Keratinocyte (primary cell): ENCODE results near the gene PRIMA1. TPM values are rescaled to one million over a fixed set of nuclear protein-coding genes. Genes with fewer than 3 reads are reported as not detected.

ENCODE experiments used
- DNase-seq: peaks from one replicate; pipeline ENCODE4 v3.0.0-alpha.2; 2011; ENCODE audit warnings: low read depth, missing footprints, low spot score
- FAIRE-seq: peaks from 2 replicates; lab custom pipeline; 2011; peaks lifted over from hg19 to GRCh38; lab: Jason Lieb, UNC
- H2AFZ ChIP-seq: 2 replicates; pipeline ENCODE4 v1.6.0; 2012; ENCODE audit warnings: low read length, control low read depth, inconsistent platforms; ENCODE audit not compliant: control insufficient read depth
- H3K27ac ChIP-seq: 2 replicates; pipeline ENCODE4 v1.5.1; 2011; ENCODE audit warnings: low read length; ENCODE audit not compliant: control insufficient read depth, insufficient read depth
- H3K27me3 ChIP-seq: 3 replicates; pipeline ENCODE4 v1.6.0; 2011; ENCODE audit warnings: low read length; ENCODE audit not compliant: control insufficient read depth, insufficient read depth; ENCODE audit errors: extremely low read depth
- H3K36me3 ChIP-seq, 2 experiments: 2 replicates in 1 of 2; 3 replicates in 1 of 2; pipeline ENCODE4 v1.5.1; 2011; ENCODE audit warnings: low read length in 2 of 2, mild to moderate bottlenecking in 1 of 2; ENCODE audit not compliant: control insufficient read depth in 2 of 2, insufficient read depth in 2 of 2; ENCODE audit errors: extremely low read depth in 1 of 2
- H3K4me1 ChIP-seq: 3 replicates; pipeline ENCODE4 v1.5.1; 2011; ENCODE audit warnings: low read length; ENCODE audit not compliant: control insufficient read depth, insufficient read depth; ENCODE audit errors: extremely low read depth
- H3K4me2 ChIP-seq: 3 replicates; pipeline ENCODE4 v1.6.0; 2011; ENCODE audit warnings: low read depth, low read length; ENCODE audit not compliant: control insufficient read depth, insufficient read depth; ENCODE audit errors: extremely low read depth
- H3K4me3 ChIP-seq, 3 experiments: fragments of 200-600 bp in 1 of 3; sonication (generic) in 1 of 3; 2 replicates in 2 of 3; 3 replicates in 1 of 3; pipeline ENCODE4 v1.5.1; 2011 to 2016; ENCODE audit warnings: low read length in 3 of 3, mild to moderate bottlenecking in 3 of 3, control low read depth in 2 of 3, inconsistent platforms in 1 of 3, low read depth in 1 of 3, mixed read lengths in 1 of 3, mixed run types in 1 of 3, moderate library complexity in 1 of 3; ENCODE audit not compliant: control insufficient read depth in 2 of 3, insufficient read depth in 2 of 3; ENCODE audit errors: extremely low read depth in 1 of 3
- H3K79me2 ChIP-seq: 2 replicates; pipeline ENCODE4 v1.6.0; 2012; ENCODE audit warnings: low read length; ENCODE audit not compliant: control insufficient read depth, insufficient read depth
- H3K9ac ChIP-seq: 3 replicates; pipeline ENCODE4 v1.6.0; 2011; ENCODE audit warnings: low read length; ENCODE audit not compliant: control insufficient read depth, insufficient read depth; ENCODE audit errors: extremely low read depth
- H3K9me1 ChIP-seq: 3 replicates; pipeline ENCODE4 v1.6.0; 2011; ENCODE audit warnings: low read length; ENCODE audit not compliant: control insufficient read depth, insufficient read depth; ENCODE audit errors: extremely low read depth
- H3K9me3 ChIP-seq: 2 replicates; pipeline ENCODE4 v1.5.1; 2012; ENCODE audit warnings: low read depth, low read length; ENCODE audit not compliant: control insufficient read depth
- H4K20me1 ChIP-seq: 3 replicates; pipeline ENCODE4 v1.6.0; 2011; ENCODE audit warnings: low read length; ENCODE audit not compliant: control insufficient read depth, insufficient read depth; ENCODE audit errors: extremely low read depth
- EZH2 ChIP-seq: IDR thresholded peaks from one replicate; pipeline ENCODE4 v1.6.1; 2012; ENCODE audit warnings: inconsistent platforms, mild to moderate bottlenecking, low read length, moderate library complexity
- dilution Hi-C: fragments of 300-500 bp; cut with MboI; formaldehyde crosslinking; loops from one replicate; pipeline ENCODE4 v1.7.0; 2020; ENCODE audit warnings: low sequenced_read_pairs; ENCODE audit not compliant: extremely low pct_ligation_motif_present
- polyA plus RNA-seq, 5 experiments: library from polyadenylated mRNA; depleted of rRNA in 3 of 5; stranded (reverse) in 3 of 5; stranded (forward) in 1 of 5; unstranded in 1 of 5; fragments of >200 nt; gene quantifications; 1 replicate in 1 of 5; 2 replicates in 3 of 5; 3 replicates in 1 of 5; pipeline versions ENCODE4 v1.2.1 to v1.2.3, GENCODE V29; 2011 to 2012; ENCODE audit warnings: missing spikeins in 2 of 5, low read depth in 1 of 5, low replicate concordance in 1 of 5
- TF ChIP-seq, protein P1 (sequence below), 3 experiments: IDR thresholded peaks in 1 of 3; conservative IDR thresholded peaks in 1 of 3; optimal IDR thresholded peaks in 1 of 3; 2 replicates in 2 of 3; 3 replicates in 1 of 3; pipeline versions ENCODE3 to v1.5.1; 2011; ENCODE audit warnings: low read length in 3 of 3, mild to moderate bottlenecking in 3 of 3, moderate library complexity in 2 of 3, control low read depth in 1 of 3, inconsistent platforms in 1 of 3; ENCODE audit not compliant: insufficient read depth in 2 of 3; ENCODE audit errors: extremely low read depth in 1 of 3

Gene PRIMA1
- polyA plus RNA-seq, 1 donor (not counting 4 experiments of a cell fraction or from before 2014, with no cell fraction given) = not detected

DNA sequence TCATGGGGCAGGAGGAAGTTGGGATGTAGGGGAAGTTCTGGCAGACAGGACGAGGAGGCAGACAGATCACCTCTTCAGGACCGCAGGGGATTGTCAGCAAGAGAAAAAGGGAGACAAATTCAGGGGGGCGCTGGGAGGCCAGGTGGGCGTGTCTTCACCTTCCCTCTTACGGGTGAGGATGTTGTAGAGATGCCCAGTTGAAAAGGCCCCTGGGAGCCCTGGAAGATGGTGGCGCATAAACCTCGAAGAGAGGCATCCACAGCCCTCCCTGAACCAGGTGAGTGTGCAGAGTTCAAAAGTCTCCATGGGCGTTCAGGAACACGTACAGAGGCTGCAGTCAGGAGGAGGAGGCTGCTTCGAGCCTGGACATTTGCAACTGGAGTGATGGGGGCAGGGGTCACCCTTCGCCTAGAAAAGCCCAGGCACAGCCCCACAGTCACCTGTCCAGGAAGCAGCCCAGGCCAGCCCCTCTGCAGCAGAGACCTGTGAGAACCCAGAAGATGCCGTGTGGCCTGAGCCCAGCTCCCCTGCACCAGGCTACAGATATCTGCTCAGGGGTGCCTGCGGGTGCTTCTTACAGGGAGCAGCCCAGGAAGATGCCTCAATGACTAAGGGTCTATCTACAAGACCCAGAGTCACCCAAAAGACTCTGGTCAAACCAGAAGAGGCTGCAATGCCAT, 74.4 kb downstream of the PRIMA1 start:
- H3K9ac ChIP-seq = no peak overlapping the region
- dilution Hi-C loops = no loop called here
- H4K20me1 ChIP-seq = no peaks in the 10 kb centered on the region
- no peak for FAIRE-seq
- H3K36me3 ChIP-seq = no peaks in the 10 kb centered on the region
- no peak for DNase-seq
- H3K27me3 ChIP-seq = no peaks in the 10 kb centered on the region
- no peak overlapping the region for H3K27ac ChIP-seq
- no peaks in the 10 kb centered on the region for H3K9me3 ChIP-seq
- no peaks in the 10 kb centered on the region for H3K9me1 ChIP-seq
- TF ChIP-seq, protein P1, sequence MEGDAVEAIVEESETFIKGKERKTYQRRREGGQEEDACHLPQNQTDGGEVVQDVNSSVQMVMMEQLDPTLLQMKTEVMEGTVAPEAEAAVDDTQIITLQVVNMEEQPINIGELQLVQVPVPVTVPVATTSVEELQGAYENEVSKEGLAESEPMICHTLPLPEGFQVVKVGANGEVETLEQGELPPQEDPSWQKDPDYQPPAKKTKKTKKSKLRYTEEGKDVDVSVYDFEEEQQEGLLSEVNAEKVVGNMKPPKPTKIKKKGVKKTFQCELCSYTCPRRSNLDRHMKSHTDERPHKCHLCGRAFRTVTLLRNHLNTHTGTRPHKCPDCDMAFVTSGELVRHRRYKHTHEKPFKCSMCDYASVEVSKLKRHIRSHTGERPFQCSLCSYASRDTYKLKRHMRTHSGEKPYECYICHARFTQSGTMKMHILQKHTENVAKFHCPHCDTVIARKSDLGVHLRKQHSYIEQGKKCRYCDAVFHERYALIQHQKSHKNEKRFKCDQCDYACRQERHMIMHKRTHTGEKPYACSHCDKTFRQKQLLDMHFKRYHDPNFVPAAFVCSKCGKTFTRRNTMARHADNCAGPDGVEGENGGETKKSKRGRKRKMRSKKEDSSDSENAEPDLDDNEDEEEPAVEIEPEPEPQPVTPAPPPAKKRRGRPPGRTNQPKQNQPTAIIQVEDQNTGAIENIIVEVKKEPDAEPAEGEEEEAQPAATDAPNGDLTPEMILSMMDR (optimal IDR thresholded peaks at IDR 0.05 in 1 of 3, IDR thresholded peaks at IDR 0.05 in 1 of 3, conservative IDR thresholded peaks at IDR 0.05 in 1 of 3; ENCODE audit: extremely low read depth in 1 of 3, insufficient read depth in 2 of 3, low read length in 3 of 3) = no peak
- no peak for TF ChIP-seq EZH2
- H3K4me3 ChIP-seq = no peak overlapping the region
- no peaks in the 10 kb centered on the region for H3K79me2 ChIP-seq
- no peak overlapping the region for H3K4me2 ChIP-seq
- no peak overlapping the region for H2AFZ ChIP-seq
- no peaks in the 10 kb centered on the region for H3K4me1 ChIP-seq

DNA sequence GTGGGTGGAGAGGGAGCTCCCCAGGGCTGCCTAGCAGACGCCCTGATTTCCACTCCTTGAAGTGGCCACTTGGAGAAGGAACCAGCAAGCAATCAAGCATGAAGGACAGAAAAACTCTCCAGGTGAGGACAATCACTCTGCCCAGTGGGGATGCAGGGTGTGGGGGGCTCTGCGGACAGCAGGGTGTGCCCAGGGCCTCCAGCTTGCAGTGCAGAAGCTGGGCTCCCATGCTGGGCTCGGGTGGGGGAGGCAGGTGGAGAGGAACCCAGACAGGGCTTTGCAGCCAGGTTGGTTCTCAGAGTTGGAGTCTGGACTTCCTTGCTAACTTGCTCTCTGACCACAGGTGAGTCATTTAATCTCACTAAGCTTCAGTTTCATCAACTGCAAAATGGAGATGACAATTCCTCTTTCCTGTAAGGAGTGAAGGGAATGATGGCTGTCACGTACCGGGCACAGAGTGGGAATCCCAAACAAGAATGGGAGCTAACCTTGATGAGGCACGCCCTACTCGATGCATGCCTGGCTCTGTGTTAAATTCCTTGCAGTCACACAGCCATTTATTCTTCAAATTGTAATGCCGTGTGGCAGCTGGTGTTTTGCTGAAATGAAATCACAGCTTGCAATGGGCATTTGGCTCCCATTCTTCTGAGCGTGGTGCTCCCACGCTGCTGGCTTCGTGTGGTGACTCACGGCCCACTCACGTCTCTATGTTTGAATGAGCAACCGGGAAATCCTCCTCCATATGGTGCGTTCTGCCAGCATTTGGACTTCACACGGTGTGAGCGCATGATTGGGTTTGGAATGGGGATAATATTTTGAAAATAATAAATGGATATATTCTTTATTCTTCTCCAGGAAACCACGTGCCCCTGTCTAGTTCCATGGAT, 75.2 kb downstream of the PRIMA1 start:
- no peak overlapping the region for H3K9ac ChIP-seq
- dilution Hi-C loops = no loop called here
- H3K4me1 ChIP-seq = no peaks in the 10 kb centered on the region
- no peaks in the 10 kb centered on the region for H4K20me1 ChIP-seq
- no peaks in the 10 kb centered on the region for H3K9me3 ChIP-seq
- no peak overlapping the region for H3K27ac ChIP-seq
- no peak overlapping the region for H3K4me3 ChIP-seq
- H2AFZ ChIP-seq = no peak overlapping the region
- no peaks in the 10 kb centered on the region for H3K36me3 ChIP-seq
- no peak for TF ChIP-seq EZH2
- TF ChIP-seq, protein P1 (optimal IDR thresholded peaks at IDR 0.05 in 1 of 3, IDR thresholded peaks at IDR 0.05 in 1 of 3, conservative IDR thresholded peaks at IDR 0.05 in 1 of 3; ENCODE audit: extremely low read depth in 1 of 3, insufficient read depth in 2 of 3, low read length in 3 of 3) = no peak
- peak overlapping the region; percentile 17 for H3K4me2 ChIP-seq
- H3K27me3 ChIP-seq = no peaks in the 10 kb centered on the region
- DNase-seq = no peak
- no peaks in the 10 kb centered on the region for H3K9me1 ChIP-seq
- no peaks in the 10 kb centered on the region for H3K79me2 ChIP-seq
- FAIRE-seq = no peak
